Astrocyte of the cerebellum (primary cell): ENCODE measurements around the gene SETD4.

Experiments used
- DNase-seq: peaks from one replicate; pipeline ENCODE4 v3.0.0-alpha.2; 2011; ENCODE audit warnings: low read depth
- H3K4me3 ChIP-seq: 2 replicates; pipeline ENCODE4 v1.5.1; 2011; ENCODE audit warnings: mild to moderate bottlenecking, low read depth, low read length, moderate library complexity
- CTCF ChIP-seq: IDR thresholded peaks from 2 replicates; pipeline ENCODE4 v1.5.1; 2012; ENCODE audit warnings: low read length, low read depth, moderate library complexity, mild to moderate bottlenecking; ENCODE audit errors: missing control alignments
- in situ Hi-C: cut with HindIII; loops from 2 replicates; pipeline ENCODE4 v1.10.0; 2017; ENCODE audit warnings: low sequenced_read_pairs

The SETD4 gene, protein sequence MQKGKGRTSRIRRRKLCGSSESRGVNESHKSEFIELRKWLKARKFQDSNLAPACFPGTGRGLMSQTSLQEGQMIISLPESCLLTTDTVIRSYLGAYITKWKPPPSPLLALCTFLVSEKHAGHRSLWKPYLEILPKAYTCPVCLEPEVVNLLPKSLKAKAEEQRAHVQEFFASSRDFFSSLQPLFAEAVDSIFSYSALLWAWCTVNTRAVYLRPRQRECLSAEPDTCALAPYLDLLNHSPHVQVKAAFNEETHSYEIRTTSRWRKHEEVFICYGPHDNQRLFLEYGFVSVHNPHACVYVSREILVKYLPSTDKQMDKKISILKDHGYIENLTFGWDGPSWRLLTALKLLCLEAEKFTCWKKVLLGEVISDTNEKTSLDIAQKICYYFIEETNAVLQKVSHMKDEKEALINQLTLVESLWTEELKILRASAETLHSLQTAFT

GRCh38 chr21:36060159-36060921, at the start of gene SETD4:
SETD4 (minus strand) TSS chr21:36060526; CDS start chr21:36058888, 1,638 bp downstream.
- TF ChIP-seq CTCF, result no peak
- H3K4me3 ChIP-seq, result peak within 1 kb of the TSS; percentile 93
- peak; percentile 72 for DNase-seq
- in situ Hi-C loops, result no loop called here

DNA sequence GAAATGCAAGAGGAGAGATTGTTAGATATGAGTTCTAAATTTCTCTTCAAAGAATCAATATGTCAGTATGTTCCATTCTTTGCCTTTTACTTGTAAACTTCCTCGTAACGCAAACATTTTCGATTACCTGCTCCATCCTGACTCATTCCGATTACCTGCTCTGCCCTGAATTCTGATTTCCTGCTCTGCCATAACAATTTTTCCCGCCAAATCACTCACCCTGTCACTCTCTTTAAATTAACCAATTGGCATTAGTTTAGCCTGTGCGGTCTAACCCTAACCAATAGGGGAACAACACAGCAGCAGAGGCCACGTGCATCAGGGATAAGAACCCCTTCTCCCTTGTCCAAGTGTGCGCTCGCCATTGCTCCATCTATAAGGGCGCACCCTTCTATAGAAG, 49.5 kb upstream of the SETD4 start:
- H3K4me3 ChIP-seq, result no peak overlapping the region
- no peak for DNase-seq
- no peak for TF ChIP-seq CTCF
- in situ Hi-C loops, result no loop called here

- no peak for TF ChIP-seq CTCF
- in situ Hi-C loops, result no loop called here
- no peak for DNase-seq
- no peak overlapping the region for H3K4me3 ChIP-seq
Observed at GRCh38 chr21:36105327-36105842, 45.1 kb upstream of the SETD4 start.

- peak; percentile 26 for DNase-seq
- in situ Hi-C loops, result no loop called here
- peak overlapping the region; percentile 10 for H3K4me3 ChIP-seq
- peak; percentile 62 for TF ChIP-seq CTCF
Observed at GRCh38 chr21:36104317-36105300, 44.3 kb upstream of the SETD4 start.

DNA sequence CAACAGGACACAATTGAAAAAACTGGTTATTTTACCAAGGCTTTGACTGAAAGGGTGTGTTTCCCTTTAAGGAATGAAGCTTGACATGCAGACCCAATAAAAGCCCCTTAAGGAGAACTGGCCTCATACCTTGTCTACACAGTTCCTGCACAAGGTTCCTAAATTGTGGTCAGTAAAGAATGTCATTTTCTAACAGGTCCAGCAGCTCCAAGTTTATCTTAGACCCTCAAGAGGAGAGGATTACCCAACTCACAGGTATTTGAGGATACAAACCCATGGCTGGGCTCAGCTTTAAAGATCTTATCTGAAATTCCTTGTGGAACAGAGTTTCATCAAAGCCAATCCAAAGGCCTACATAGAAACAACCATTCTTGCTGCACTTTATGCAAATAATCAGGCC, 43.1 kb upstream of the SETD4 start:
- TF ChIP-seq CTCF, result no peak
- in situ Hi-C loops, result no loop called here
- no peak overlapping the region for H3K4me3 ChIP-seq
- no peak for DNase-seq
